GM19468 (cell line): Measurements from ENCODE around the gene BST1.
A peak's percentile ranks its signal among the peaks of the same experiment; 100 is the strongest.

Source experiments
- ATAC-seq: cut with Tn5 transposase; IDR thresholded peaks from one replicate; pipeline ENCODE4 v1.9.1; 2021; ENCODE audit warnings: mild to moderate bottlenecking, moderate library complexity, moderate number of reproducible peaks; ENCODE audit not compliant: unreplicated experiment; ENCODE audit errors: extremely low read depth

BST1 gene

DNA sequence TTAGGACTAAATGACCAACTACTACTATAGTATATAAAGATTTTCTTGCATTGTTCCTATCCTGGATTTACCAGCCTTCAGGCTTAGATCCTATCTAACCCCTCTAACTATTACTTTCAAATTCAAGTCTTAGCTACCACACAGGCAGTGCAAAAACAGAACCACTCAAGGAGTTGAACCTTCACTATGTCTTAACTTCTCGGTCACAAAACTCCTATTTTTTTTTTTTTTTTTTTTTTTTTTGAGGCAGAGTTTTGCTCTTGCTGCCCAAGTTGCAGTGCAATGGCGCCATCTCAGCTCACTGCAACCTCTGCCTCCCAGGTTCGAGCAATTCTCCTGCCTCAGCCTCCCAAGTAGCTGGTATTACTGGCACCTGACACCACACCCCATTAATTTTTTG lies 27.5 kb upstream of the BST1 start:
- ATAC-seq = no peak

DNA sequence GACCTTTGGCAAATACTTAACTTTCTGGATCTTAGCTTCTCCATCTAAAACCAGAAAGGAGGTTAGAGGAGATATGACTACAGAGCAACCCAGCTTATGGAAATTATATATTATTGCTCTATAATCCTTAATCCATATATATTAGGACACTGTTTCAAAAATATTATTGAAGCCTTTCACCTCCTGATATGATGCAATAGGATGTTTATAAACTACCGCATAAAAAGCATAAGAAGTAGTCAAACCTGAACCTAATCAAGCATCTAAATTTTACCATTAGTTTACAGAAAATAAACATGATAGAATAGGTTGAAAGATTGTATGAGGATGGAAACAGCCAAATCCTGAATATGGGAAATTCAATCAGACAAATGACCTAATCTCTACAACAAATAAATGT lies 26.8 kb upstream of the BST1 start:
- ATAC-seq = no peak

- no peak for ATAC-seq
These were observed 26.0 kb upstream of the BST1 start for GRCh38 chr4:15676899-15677298.

- ATAC-seq = no peak
These were observed 25.3 kb upstream of the BST1 start for GRCh38 chr4:15677507-15677988.

GRCh38 chr4:15681067-15681371 lies 21.8 kb upstream of the BST1 start:
- ATAC-seq = no peak

- peak; percentile 82 for ATAC-seq
These were observed 21.3 kb upstream of the BST1 start, which contains the start of gene FAM200B for GRCh38 chr4:15681372-15682241. TSS of gene FAM200B (plus strand) at chr4:15681827. CDS start at chr4:15686978, 5,151 bp downstream.

GRCh38 chr4:15682242-15683142 lies 20.4 kb upstream of the BST1 start:
- ATAC-seq = no peak

DNA sequence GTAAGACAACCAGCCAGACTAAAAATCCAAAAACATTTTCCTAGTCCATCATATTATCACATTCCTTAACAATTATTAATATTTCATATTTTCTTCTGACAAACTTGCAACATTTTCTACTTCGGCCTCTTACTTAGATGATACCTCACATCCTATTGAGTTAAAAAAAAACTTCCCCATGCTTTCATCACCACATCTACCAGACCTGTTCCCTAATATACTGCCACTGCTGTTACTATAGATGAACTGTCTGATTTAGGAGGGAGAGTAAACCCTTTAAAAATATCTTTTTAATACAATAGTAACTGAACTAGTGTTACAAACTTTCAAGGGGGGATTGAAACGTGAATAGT lies 19.7 kb upstream of the BST1 start:
- ATAC-seq = no peak

DNA sequence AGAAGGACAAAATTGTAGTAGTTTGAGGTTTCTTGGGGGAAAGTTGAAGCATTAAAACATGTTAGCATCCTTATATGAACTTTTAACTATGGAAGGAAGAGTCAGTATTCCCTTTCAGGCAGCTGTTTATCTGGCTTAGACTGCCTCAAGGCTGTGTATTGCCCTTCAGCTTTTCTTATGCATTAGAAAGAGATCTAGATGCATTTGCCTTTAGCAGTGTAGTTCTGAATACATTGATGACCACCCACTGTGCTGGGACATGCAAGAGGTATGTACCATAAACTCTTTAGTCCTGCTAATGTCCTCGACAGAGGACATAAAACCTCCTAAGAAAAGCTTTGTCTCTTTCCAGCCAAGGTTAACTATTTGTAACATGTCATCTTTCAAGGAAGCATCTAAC lies 18.4 kb upstream of the BST1 start:
- ATAC-seq = no peak

- no peak for ATAC-seq
These were observed 14.8 kb upstream of the BST1 start for GRCh38 chr4:15688051-15688450.

- no peak for ATAC-seq
These were observed 13.3 kb upstream of the BST1 start for GRCh38 chr4:15689540-15689939.

GRCh38 chr4:15690020-15690809 lies 12.7 kb upstream of the BST1 start:
- ATAC-seq = no peak

- no peak for ATAC-seq
These were observed 11.3 kb upstream of the BST1 start for GRCh38 chr4:15691346-15692135.

DNA sequence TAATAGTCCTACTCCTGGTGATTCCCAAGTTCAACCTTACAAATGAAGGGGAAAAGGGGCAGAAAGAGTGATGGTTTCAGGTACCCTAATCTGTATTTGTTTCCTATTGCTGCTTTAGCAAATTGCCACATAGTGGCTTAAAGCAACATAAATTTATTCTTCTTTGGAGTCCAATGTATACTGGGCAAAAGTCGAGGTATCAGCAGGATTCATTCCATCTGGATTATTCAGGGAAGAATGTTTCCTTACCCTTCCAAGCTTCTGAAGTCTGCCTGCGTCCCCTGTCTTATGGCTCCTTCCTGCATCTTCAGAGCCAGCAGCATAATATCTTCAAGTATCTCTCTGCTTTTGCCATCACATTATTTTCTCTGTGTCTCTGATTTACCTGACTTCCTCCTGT lies 10.3 kb upstream of the BST1 start:
- ATAC-seq = no peak

- ATAC-seq = no peak
These were observed 8.4 kb upstream of the BST1 start for GRCh38 chr4:15694431-15694830.

- no peak for ATAC-seq
These were observed 7.6 kb upstream of the BST1 start for GRCh38 chr4:15695240-15695699.

DNA sequence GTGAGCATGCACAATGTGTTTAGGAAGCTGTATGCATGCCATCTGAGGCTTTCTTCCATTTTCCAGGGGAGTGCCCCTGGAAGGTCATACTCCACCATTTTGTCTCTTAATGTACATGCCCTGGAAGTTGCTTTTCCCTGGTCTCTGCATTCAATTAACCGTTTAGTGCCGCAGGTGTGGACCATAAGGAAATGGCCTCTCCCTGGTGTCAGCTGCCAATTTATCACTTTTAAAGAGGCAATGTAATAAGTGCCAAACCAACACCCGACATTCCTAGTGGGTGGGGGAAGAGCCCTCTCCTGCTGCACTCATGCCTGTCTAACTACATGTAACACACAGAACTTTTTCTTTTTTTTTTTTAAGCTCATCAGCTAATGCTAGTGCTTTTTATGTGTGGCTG lies 7.1 kb upstream of the BST1 start:
- ATAC-seq = no peak

GRCh38 chr4:15696866-15697265 lies 6.0 kb upstream of the BST1 start:
- no peak for ATAC-seq

DNA sequence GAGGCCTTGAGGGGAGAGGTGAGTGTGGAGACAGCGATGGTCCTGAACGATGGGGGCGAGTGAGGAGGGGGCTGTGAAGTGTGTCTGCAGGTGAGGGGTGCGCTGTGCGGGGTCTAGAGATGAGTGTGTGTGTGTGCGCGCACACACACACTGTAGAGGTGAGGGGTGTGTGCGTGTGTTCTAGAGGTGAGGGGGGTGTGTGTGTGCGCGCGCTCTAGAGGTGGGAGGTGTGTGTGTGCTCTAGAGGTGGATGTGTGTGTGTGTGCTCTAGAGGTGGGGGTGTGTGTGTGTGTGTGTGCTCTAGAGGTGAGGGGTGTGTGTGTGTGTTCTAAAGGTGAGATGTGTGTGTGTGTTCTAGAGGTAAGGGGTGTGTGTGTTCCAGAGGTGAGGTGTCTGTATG lies 574 bp downstream of the BST1 start:
- ATAC-seq = no peak

GRCh38 chr4:15704129-15704528 lies 1.3 kb downstream of the BST1 start:
- no peak for ATAC-seq
